ENCODE results near the gene SNCB.

The SNCB gene

DNA sequence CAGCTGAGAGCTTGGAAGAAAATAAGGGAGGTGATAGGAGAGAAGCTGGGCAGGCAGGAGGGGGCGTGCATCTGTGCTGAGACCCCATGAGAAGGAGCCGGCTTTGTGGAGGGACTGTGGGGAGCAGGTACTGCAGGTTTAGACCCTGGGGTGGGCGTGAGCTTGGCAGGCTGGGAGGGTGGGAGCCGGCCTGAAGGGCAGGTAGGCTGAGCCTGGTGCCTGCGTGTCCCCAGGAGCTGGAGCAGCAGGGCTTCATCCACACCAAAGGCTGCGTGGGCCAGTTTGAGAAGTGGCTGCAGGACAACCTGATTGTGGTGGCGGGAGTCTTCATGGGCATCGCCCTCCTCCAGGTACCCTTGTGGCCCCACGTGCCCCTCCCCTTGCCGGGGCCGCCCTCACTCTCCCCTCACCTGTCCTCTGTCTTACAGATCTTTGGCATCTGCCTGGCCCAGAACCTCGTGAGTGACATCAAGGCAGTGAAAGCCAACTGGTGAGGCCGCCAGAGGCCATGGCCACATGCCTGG is 26.2 kb upstream of the SNCB start:
- no peak for DNase-seq (ENCODE audit: low read depth)
- no peak for TF ChIP-seq CTCF (conservative IDR thresholded peaks at IDR 0.05; ENCODE audit: low read depth, low read length)
- no peak overlapping the region for H3K4me3 ChIP-seq (ENCODE audit: low read depth, low read length)

DNA sequence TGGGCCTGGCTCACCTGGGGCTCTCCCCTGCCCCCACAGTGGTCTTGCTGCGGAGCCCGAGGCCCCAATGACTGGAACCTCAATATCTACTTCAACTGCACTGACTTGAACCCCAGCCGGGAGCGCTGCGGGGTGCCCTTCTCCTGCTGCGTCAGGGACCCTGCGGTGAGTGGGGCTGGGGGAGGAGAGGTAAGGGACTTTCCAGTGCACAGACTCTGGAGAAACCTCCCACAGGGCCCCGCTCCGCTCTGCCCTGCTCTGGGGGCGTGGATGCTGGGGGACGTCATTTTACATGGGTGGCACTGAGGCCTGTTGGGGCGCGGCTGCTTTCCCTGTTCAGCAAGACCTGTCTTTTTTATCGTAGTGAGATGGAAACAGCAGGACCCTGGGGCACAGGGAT is 24.5 kb upstream of the SNCB start:
- H3K4me3 ChIP-seq (ENCODE audit: low read depth, low read length): no peak overlapping the region
- TF ChIP-seq CTCF (conservative IDR thresholded peaks at IDR 0.05; ENCODE audit: low read depth, low read length): no peak
- DNase-seq (ENCODE audit: low read depth): no peak

DNA sequence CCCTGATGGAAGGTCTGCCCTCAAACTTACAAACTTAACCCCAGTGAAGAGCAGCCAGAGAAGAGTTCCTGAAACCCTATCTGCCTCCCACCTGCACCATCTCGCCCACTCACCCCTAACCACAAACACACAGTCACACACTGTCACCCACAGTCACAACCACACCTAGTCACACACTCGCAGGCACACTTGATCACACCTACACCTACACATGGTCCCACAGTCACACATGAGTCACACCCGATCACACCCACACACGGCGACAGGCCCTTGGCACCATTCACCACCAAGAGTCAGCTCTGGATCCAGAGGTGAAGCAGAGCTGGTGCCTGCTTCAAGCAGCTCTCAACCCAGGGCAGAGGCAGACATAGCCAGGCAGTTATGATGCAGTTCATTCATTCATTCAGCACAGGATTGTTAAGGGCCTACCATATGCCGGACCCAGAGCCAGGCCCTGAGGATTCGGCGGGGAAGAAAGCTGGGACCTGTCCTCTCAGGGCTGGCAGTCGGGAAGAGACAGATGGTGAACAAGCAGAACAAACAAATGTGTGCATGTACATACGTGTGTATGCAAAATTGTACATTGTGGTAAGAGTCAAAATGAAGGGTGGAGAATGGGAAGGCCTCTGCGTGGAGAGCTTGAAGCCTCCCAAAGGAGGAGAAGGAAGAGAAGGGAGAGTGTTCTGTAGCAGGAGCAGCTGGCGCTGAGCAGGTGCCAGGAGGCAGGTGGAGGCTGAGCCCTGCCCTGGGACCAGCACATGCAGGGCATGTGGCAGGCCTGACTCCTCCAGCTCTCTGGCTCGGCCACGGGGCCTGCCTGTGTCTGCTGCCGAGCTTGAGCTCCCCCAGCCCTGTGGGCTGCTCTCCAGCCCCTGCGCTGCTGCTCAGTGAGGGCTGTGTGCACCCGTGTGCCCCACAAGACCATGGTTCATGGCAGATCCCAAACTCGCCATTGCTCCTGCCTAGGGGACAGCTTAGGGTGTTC is 23.4 kb upstream of the SNCB start:
- no peak overlapping the region for H3K4me3 ChIP-seq (ENCODE audit: low read depth, low read length)
- TF ChIP-seq CTCF (conservative IDR thresholded peaks at IDR 0.05; ENCODE audit: low read depth, low read length): no peak
- DNase-seq (ENCODE audit: low read depth): no peak

DNA sequence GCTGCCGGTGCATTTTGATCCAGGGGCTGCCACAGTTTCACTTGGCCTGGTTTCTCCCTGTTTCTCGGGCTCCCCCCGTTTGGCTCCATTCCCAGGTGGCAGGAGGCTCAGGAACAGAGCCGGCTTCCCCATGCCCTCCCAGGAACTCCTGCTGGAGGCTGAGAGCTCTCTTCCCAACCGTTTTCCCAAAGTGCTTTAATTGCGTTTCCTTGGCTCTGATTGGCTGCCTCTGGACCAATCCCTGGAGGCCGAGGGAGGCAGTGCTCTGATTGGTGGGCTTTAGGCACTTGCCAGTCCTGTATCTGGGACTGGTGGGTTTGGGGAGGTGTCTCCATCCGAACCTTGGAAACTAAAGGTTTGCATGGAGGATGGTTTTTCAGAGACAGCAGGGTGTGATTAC is 21.8 kb upstream of the SNCB start:
- no peak overlapping the region for H3K4me3 ChIP-seq (ENCODE audit: low read depth, low read length)
- no peak for TF ChIP-seq CTCF (conservative IDR thresholded peaks at IDR 0.05; ENCODE audit: low read depth, low read length)
- no peak for DNase-seq (ENCODE audit: low read depth)

DNA sequence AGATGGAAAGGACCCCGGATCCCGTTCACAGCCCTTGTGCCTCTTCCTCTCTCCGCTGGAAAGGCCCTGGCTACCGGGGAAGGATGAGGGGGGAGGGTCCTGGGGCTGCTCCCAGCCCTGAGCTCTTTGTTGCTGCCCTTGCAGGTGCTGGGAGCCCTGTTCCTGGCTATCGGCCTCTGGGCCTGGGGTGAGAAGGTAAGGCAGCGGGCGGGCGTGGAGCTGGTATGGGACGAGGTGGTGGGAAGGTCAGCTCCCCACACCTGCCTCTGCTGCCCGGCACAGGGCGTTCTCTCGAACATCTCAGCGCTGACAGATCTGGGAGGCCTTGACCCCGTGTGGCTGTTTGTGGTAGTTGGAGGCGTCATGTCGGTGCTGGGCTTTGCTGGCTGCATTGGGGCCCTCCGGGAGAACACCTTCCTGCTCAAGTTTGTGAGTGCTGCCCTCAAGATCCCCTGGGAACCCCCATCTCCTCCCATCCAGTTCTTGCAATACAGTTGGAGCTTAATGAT is 21.2 kb upstream of the SNCB start:
- no peak overlapping the region for H3K4me3 ChIP-seq (ENCODE audit: low read depth, low read length)
- DNase-seq (ENCODE audit: low read depth): no peak
- no peak for TF ChIP-seq CTCF (conservative IDR thresholded peaks at IDR 0.05; ENCODE audit: low read depth, low read length)

DNA sequence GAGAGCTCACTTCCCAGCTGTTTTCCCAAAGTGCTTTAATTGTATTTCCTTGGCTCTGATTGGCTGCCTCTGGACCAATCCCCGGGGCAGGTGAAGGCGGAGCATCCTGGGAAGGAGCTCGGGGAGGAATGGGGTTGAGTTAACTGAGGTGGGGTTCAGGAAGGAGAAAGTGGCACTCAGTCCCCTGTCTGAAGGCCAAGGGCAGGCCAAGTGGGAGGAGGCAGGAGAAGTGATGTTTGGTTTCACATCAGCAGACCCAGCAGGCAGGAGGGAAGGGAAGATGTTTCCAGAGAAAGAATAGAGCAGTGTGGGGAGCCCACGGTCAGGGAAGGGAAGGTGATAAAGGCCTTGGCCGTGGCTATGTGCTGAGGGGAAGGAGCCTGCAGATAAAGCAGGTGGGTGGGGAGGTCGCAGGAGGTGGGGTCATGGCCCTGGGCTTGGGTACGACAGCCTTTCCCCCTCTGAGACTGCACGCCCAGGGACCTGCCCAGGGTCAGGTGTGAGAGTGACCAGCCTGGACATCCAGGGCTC is 20.1 kb upstream of the SNCB start:
- H3K4me3 ChIP-seq (ENCODE audit: low read depth, low read length): no peak overlapping the region
- no peak for DNase-seq (ENCODE audit: low read depth)
- TF ChIP-seq CTCF (conservative IDR thresholded peaks at IDR 0.05; ENCODE audit: low read depth, low read length): no peak

Measured in choroid plexus epithelial cell (primary cell).